ENCODE results near the gene PUM1.

- TF ChIP-seq, protein P1, sequence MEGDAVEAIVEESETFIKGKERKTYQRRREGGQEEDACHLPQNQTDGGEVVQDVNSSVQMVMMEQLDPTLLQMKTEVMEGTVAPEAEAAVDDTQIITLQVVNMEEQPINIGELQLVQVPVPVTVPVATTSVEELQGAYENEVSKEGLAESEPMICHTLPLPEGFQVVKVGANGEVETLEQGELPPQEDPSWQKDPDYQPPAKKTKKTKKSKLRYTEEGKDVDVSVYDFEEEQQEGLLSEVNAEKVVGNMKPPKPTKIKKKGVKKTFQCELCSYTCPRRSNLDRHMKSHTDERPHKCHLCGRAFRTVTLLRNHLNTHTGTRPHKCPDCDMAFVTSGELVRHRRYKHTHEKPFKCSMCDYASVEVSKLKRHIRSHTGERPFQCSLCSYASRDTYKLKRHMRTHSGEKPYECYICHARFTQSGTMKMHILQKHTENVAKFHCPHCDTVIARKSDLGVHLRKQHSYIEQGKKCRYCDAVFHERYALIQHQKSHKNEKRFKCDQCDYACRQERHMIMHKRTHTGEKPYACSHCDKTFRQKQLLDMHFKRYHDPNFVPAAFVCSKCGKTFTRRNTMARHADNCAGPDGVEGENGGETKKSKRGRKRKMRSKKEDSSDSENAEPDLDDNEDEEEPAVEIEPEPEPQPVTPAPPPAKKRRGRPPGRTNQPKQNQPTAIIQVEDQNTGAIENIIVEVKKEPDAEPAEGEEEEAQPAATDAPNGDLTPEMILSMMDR (conservative IDR thresholded peaks at IDR 0.05; ENCODE audit: low read depth, low read length), result no peak
- no peak for TF ChIP-seq EZH2 (IDR thresholded peaks at IDR 0.05; ENCODE audit: low read length, unreplicated experiment)
Observed at GRCh38 chr1:30968220-30968971, 97.1 kb downstream of the PUM1 start.
